ENCODE measurements around the gene SLC6A6.

SLC6A6 gene

DNA sequence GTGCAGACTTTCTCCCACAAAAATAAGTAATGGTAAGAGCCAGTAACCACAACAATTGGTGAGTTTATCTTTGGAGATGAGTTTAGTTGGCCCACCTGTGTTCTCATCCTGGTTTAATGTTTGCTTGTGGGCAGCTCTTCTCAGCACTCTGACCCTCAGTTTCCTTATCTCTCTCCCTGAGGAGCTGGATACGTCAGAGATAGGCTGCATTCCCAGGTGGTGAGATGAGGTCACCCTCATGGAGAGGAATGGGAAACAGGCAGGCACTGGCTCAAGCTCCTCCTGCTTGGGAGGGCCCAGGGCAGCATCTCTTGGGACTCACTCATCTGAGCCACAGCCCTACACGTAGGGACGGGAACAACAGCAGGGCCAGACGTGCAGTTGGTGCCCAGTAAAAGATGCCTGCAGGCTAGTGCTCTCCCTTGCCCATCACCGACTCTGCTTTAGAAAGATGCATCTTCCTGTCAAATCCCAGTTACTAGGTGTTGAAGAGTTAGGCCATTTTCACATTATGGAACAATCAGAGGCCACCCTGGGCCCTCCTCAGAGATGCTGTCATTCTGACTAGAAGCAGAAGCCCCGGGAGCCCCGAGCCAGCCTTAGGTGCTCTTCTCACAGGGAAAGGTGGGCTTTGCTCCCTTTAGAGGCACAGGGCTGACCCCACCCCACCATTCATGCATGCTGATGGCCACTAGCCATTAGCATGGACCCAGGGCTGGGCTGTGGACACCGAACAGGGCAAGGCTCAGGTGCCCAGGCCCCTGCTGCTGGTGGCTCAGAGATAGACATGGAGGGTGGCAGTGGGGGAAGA, 78.0 kb downstream of the SLC6A6 start:
- H3K4me3 ChIP-seq (ENCODE audit: low read length) = no peak overlapping the region
- H3K27me3 ChIP-seq (ENCODE audit: control insufficient read depth, insufficient read depth, low read length) = no peaks in the 10 kb centered on the region
- no peak overlapping the region for H3K9ac ChIP-seq (ENCODE audit: low read depth, low read length)
- H3K36me3 ChIP-seq (ENCODE audit: insufficient read depth, low read length) = peaks cover 84% of the 10 kb centered on the region
- H3K4me1 ChIP-seq (ENCODE audit: control insufficient read depth, insufficient read depth, low read length) = no peaks in the 10 kb centered on the region
- H3K9me3 ChIP-seq (replicated peaks; ENCODE audit: low read length) = no peaks in the 10 kb centered on the region
- H3K4me2 ChIP-seq (ENCODE audit: low read length) = no peak overlapping the region

DNA sequence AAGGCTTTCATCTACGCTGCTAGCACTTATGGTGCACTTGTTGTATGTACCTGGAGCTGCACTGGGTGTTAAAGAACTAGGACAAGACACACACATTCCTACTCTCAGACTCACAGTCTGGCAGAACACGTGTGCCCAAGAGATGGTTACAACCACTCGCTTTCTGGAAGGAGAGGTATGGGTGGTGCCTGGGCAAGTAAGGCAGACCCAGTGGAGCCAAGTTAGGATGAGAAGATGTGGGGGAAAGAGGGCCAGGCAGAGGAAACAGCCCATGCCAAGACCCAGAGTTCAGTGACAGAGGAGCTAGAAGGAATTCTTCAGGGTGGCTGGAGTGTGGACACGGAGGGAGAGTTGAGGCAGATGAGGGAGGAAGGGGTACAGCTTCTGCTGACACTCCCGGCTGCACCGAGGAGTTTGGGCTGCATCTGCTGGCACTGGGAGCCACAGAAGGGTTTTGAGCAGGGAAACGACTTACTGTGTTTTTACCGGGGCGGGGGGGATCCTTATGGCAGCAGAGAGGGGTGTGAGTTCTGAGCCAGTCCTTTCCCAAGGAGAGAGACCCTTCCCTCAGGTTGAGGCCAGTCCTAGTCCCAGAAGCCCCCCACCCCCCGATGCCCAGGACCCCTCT, 78.7 kb downstream of the SLC6A6 start:
- no peaks in the 10 kb centered on the region for H3K9me3 ChIP-seq (replicated peaks; ENCODE audit: low read length)
- H3K4me3 ChIP-seq (ENCODE audit: low read length) = no peak overlapping the region
- peaks cover 85% of the 10 kb centered on the region for H3K36me3 ChIP-seq (ENCODE audit: insufficient read depth, low read length)
- H3K27me3 ChIP-seq (ENCODE audit: control insufficient read depth, insufficient read depth, low read length) = no peaks in the 10 kb centered on the region
- no peak overlapping the region for H3K9ac ChIP-seq (ENCODE audit: low read depth, low read length)
- no peaks in the 10 kb centered on the region for H3K4me1 ChIP-seq (ENCODE audit: control insufficient read depth, insufficient read depth, low read length)
- no peak overlapping the region for H3K4me2 ChIP-seq (ENCODE audit: low read length)

DNA sequence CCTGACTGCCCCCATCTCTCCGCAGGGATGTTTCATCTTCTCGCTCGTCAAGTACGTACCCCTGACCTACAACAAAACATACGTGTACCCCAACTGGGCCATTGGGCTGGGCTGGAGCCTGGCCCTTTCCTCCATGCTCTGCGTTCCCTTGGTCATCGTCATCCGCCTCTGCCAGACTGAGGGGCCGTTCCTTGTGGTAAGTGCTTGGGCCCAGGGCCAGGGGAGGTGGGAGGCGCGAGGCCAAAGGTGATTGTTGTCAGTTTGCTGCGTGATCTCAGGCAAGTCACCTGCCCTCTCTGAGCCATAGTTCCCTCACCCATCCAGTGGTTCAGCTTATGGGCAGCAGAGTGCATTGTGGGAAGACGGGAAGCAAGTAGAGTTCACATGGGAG, 79.2 kb downstream of the SLC6A6 start:
- Histone ChIP-seq H3K36me3 (ENCODE audit: insufficient read depth, low read length) (peaks cover 83% of the 10 kb centered on the region), H3K4me1 (ENCODE audit: control insufficient read depth, insufficient read depth, low read length) (no peaks in the 10 kb centered on the region), H3K9me3 (replicated peaks; ENCODE audit: low read length) (no peaks in the 10 kb centered on the region), H3K9ac (ENCODE audit: low read depth, low read length) (no peak overlapping the region), H3K4me2 (ENCODE audit: low read length) (no peak overlapping the region), H3K4me3 (ENCODE audit: low read length) (no peak overlapping the region), H3K27me3 (ENCODE audit: control insufficient read depth, insufficient read depth, low read length) (no peaks in the 10 kb centered on the region)

DNA sequence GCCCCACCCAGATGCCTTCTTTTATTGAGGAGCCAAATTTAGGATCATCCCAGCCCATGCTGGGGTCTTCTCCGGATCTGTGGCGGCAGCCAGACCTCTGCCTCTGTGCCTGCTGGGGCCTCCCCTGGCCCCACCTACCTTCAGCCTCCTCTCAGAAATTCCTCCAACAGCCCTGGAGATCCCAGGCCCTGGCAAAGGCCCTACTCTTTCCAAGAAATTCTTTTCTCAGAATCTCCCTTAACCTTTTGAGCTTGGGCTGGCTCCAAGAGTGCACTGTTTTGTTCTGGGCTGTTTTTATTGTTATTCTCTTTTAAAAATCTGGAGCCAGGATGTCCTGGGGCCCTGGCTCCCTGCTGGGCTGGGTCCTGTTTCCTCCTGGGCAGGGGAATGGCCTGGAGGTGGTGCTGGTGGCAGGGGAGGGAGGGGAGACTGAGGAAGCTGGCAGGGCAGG, 79.9 kb downstream of the SLC6A6 start:
- H3K9ac ChIP-seq (ENCODE audit: low read depth, low read length) = no peak overlapping the region
- H3K9me3 ChIP-seq (replicated peaks; ENCODE audit: low read length) = no peaks in the 10 kb centered on the region
- no peaks in the 10 kb centered on the region for H3K4me1 ChIP-seq (ENCODE audit: control insufficient read depth, insufficient read depth, low read length)
- peaks cover 83% of the 10 kb centered on the region for H3K36me3 ChIP-seq (ENCODE audit: insufficient read depth, low read length)
- H3K27me3 ChIP-seq (ENCODE audit: control insufficient read depth, insufficient read depth, low read length) = no peaks in the 10 kb centered on the region
- no peak overlapping the region for H3K4me2 ChIP-seq (ENCODE audit: low read length)
- no peak overlapping the region for H3K4me3 ChIP-seq (ENCODE audit: low read length)

DNA sequence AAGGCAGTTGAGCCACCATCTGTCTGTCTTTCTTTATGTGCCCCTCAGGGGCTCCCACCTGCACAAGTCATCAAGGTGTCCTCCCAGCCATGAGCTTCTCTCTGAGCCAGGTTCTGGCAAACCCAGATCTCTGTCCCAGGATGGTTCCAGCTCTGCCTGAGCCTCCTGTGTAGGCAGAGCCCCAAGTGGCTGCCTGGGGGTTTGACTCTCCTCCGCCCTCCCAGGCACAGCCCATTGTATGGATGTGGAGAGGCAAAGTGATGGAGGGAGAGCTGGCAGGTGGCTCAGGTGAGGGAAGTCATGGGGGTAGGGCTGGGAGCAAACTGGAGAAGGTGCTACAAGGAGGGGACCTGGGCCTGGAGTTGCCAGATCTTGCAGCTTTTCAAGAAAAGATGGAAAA, 80.9 kb downstream of the SLC6A6 start:
- Histone ChIP-seq H3K4me1 (ENCODE audit: control insufficient read depth, insufficient read depth, low read length) (no peaks in the 10 kb centered on the region), H3K4me2 (ENCODE audit: low read length) (no peak overlapping the region), H3K9me3 (replicated peaks; ENCODE audit: low read length) (no peaks in the 10 kb centered on the region), H3K36me3 (ENCODE audit: insufficient read depth, low read length) (peaks cover 77% of the 10 kb centered on the region), H3K27me3 (ENCODE audit: control insufficient read depth, insufficient read depth, low read length) (no peaks in the 10 kb centered on the region), H3K9ac (ENCODE audit: low read depth, low read length) (no peak overlapping the region), H3K4me3 (ENCODE audit: low read length) (no peak overlapping the region)

DNA sequence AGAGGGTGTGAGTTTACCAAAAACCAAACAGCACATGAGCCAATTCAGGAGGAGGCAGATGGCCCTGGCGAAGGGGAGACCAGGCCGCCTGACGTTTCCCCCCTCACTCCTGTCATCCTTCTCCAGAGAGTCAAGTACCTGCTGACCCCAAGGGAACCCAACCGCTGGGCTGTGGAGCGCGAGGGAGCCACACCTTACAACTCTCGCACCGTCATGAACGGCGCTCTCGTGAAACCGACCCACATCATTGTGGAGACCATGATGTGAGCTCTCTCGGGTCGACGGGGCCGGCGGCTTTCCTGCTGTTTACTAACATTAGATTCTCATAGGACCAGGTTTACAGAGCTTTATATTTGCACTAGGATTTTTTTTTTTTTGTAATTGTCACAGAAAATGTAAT, 82.3 kb downstream of the SLC6A6 start:
- Histone ChIP-seq H3K9me3 (replicated peaks; ENCODE audit: low read length) (no peaks in the 10 kb centered on the region), H3K27me3 (ENCODE audit: control insufficient read depth, insufficient read depth, low read length) (no peaks in the 10 kb centered on the region), H3K9ac (ENCODE audit: low read depth, low read length) (no peak overlapping the region), H3K4me3 (ENCODE audit: low read length) (no peak overlapping the region), H3K36me3 (ENCODE audit: insufficient read depth, low read length) (peaks cover 70% of the 10 kb centered on the region), H3K4me2 (ENCODE audit: low read length) (no peak overlapping the region), H3K4me1 (ENCODE audit: control insufficient read depth, insufficient read depth, low read length) (no peaks in the 10 kb centered on the region)

DNA sequence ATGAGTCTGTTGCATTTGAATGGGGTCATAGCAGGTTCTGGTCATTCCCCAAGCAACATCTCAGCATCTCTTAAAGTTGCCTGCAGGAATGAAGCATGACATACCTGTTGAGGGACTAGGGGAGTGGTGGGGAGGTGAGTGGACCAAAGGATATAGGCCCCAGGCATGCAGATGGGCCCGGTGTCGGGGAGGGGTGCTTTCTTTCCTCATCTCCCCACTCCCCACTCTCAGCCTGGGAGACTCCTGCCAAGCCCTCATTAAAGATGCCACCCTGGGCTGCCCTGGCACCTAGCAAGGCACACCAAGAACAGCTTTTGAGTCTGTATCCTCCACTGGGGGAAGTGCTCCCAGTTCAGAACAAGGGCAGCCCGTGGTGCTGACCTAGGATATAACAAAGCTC, 83.6 kb downstream of the SLC6A6 start:
- no peak overlapping the region for H3K4me2 ChIP-seq (ENCODE audit: low read length)
- H3K4me3 ChIP-seq (ENCODE audit: low read length) = no peak overlapping the region
- no peaks in the 10 kb centered on the region for H3K9me3 ChIP-seq (replicated peaks; ENCODE audit: low read length)
- peaks cover 58% of the 10 kb centered on the region for H3K36me3 ChIP-seq (ENCODE audit: insufficient read depth, low read length)
- H3K9ac ChIP-seq (ENCODE audit: low read depth, low read length) = no peak overlapping the region
- no peaks in the 10 kb centered on the region for H3K27me3 ChIP-seq (ENCODE audit: control insufficient read depth, insufficient read depth, low read length)
- H3K4me1 ChIP-seq (ENCODE audit: control insufficient read depth, insufficient read depth, low read length) = no peaks in the 10 kb centered on the region

DNA sequence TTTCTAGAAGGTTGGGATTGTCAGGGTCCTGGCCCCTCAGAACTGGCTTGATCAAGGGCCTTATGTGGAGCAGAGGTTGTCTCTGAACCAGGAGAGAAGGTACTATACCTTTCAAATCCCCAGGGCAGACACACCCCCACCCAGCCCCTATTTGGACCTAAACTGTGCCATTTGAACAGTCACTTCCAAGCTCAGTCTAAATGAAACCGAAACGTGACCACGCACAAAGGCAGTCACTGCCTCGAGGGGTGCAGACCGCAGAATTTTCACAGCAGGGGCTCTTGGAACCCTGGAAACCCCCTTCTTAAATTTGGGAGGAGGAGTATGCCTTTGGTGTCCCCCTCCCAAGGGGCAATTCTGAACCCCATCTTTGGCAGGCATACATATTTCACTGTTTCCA, 84.1 kb downstream of the SLC6A6 start:
- Histone ChIP-seq H3K4me1 (ENCODE audit: control insufficient read depth, insufficient read depth, low read length) (no peaks in the 10 kb centered on the region), H3K4me3 (ENCODE audit: low read length) (no peak overlapping the region), H3K9ac (ENCODE audit: low read depth, low read length) (no peak overlapping the region), H3K36me3 (ENCODE audit: insufficient read depth, low read length) (peaks cover 54% of the 10 kb centered on the region), H3K9me3 (replicated peaks; ENCODE audit: low read length) (no peaks in the 10 kb centered on the region), H3K27me3 (ENCODE audit: control insufficient read depth, insufficient read depth, low read length) (no peaks in the 10 kb centered on the region), H3K4me2 (ENCODE audit: low read length) (no peak overlapping the region)

DNA sequence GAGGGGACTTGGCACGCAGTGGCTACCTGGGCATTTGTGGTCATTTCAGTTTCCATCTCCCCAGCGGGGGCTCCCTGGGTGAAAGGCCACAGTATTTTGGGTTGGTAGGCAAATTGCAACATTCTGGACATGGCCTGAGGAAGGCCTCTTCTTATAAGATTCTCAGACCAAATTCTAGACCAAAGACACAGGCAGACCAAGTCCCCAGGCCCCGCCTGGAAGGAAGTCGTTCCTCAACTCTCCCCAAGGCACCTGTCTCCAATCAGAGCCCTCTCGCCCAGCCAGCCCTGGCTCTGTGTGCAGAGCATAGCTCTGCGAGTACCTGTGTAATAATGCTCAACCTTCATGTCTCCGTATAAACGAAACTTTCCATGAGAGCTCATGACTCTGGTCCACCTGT, 84.7 kb downstream of the SLC6A6 start:
- Histone ChIP-seq H3K4me3 (ENCODE audit: low read length) (no peak overlapping the region), H3K9me3 (replicated peaks; ENCODE audit: low read length) (no peaks in the 10 kb centered on the region), H3K4me1 (ENCODE audit: control insufficient read depth, insufficient read depth, low read length) (no peaks in the 10 kb centered on the region), H3K9ac (ENCODE audit: low read depth, low read length) (no peak overlapping the region), H3K27me3 (ENCODE audit: control insufficient read depth, insufficient read depth, low read length) (no peaks in the 10 kb centered on the region), H3K36me3 (ENCODE audit: insufficient read depth, low read length) (peaks cover 49% of the 10 kb centered on the region), H3K4me2 (ENCODE audit: low read length) (no peak overlapping the region)

DNA sequence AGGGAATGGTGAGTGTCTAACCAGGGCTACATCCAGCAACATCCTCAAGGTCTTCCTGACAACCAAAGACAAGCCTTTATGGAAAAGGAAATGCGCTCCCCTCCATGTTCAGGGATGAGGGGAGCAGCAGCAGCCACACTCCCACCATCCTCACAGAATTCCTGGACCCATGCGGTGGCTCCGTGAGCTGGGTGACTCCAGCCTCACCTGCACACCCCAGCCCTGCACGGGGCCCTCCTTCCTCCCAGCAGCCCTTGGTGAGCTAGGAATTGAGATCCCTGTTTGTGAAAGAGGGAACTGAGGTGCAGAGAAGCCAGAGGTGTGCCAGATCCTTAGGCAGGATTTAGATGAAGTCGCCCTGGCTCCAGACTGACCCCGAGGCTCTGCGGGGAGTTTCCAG, 85.4 kb downstream of the SLC6A6 start:
- no peak overlapping the region for H3K4me3 ChIP-seq (ENCODE audit: low read length)
- no peaks in the 10 kb centered on the region for H3K27me3 ChIP-seq (ENCODE audit: control insufficient read depth, insufficient read depth, low read length)
- H3K4me2 ChIP-seq (ENCODE audit: low read length) = no peak overlapping the region
- H3K36me3 ChIP-seq (ENCODE audit: insufficient read depth, low read length) = peaks cover 44% of the 10 kb centered on the region
- H3K4me1 ChIP-seq (ENCODE audit: control insufficient read depth, insufficient read depth, low read length) = no peaks in the 10 kb centered on the region
- no peaks in the 10 kb centered on the region for H3K9me3 ChIP-seq (replicated peaks; ENCODE audit: low read length)
- no peak overlapping the region for H3K9ac ChIP-seq (ENCODE audit: low read depth, low read length)

DNA sequence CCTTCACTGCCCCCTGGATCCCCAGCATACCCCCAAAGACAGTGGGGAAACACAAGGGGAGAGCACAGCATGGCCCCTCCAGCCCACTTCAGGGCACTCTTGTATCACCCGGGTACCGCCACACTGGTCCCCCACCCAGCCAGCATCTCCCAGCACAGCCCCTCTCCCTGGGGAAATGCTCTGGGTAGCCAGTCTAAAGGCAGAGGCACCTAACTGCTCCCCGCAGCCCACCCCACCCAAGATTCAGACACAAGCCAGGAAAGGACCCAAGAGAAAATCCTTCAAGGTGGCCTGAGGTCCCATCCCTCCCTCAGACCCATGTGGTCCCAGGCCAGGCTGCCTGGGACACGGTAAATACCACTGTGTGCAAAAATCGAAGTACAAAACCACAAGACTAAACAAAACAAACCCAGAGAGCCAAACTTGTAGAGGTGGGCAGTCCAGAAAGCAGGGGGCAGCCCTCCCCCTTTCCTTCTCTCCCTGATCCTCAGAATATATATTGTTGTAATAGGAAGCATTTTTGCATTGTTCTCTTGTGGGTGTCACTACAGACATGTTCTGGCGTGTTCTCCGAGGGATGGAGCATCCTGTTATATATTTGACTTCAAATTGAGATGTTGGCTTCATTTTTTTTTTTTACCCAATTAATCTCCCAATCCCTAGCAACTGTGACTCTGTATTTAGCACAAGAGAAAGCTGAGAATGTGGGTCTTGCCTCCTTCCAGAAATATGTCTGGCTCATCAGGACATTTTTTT, 86.1 kb downstream of the SLC6A6 start:
- H3K9ac ChIP-seq (ENCODE audit: low read depth, low read length) = no peak overlapping the region
- no peaks in the 10 kb centered on the region for H3K9me3 ChIP-seq (replicated peaks; ENCODE audit: low read length)
- no peaks in the 10 kb centered on the region for H3K27me3 ChIP-seq (ENCODE audit: control insufficient read depth, insufficient read depth, low read length)
- no peak overlapping the region for H3K4me3 ChIP-seq (ENCODE audit: low read length)
- no peaks in the 10 kb centered on the region for H3K4me1 ChIP-seq (ENCODE audit: control insufficient read depth, insufficient read depth, low read length)
- no peak overlapping the region for H3K4me2 ChIP-seq (ENCODE audit: low read length)
- peaks cover 38% of the 10 kb centered on the region for H3K36me3 ChIP-seq (ENCODE audit: insufficient read depth, low read length)

Measured in skeletal muscle satellite cell (primary cell).